Stimulated activated naive CD8-positive, alpha-beta T cell treated with anti-CD3 and anti-CD28 coated beads, Interleukin-15, Interleukin-2, amounts not matched to agents 100 ng/mL and 50 ng/mL, for 24 hours (primary cell): ENCODE measurements around the gene AFF3.

Experiments
- H3K27ac Mint-ChIP-seq: one replicate; pipeline ENCODE4 v1.8.0; 2021; ENCODE audit warnings: mild to moderate bottlenecking, mixed read lengths
- H3K27me3 Mint-ChIP-seq: one replicate; pipeline ENCODE4 v1.8.0; 2021; ENCODE audit warnings: mixed read lengths
- H3K36me3 Mint-ChIP-seq: one replicate; pipeline ENCODE4 v1.8.0; 2021; ENCODE audit warnings: low read depth, mixed read lengths
- H3K4me1 Mint-ChIP-seq: one replicate; pipeline ENCODE4 v1.8.0; 2021; ENCODE audit warnings: low read depth, mixed read lengths
- H3K4me3 Mint-ChIP-seq: one replicate; pipeline ENCODE4 v1.8.0; 2021; ENCODE audit warnings: mild to moderate bottlenecking, mixed read lengths
- H3K9me3 Mint-ChIP-seq: one replicate; pipeline ENCODE4 v1.8.0; 2021; ENCODE audit warnings: mixed read lengths

Gene AFF3

DNA sequence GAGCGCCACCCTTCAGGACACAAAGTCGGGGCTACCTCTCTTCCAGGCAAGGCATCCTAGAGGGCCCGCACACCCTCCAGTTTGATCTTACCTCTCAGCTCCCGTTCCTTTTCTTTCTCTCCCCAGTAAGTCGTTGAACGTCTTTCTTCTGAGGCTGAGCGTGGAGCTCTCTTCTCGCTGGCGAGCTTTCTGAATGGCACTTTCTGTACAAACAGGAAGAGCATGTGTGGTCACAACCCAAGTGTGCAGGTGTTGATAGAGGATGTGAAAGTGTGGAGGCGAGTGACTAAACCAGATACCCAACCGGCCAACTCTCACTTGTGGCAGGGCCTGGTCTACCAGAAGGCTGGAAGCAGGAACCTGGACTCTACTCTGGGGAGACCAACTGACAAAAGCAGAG, at the start of gene AFF3:
AFF3 (minus strand) TSS at position 198 of the 400 bp plus-strand sequence. CDS start 38,136 bp downstream, outside the sequence.
- Mint-ChIP-seq H3K36me3 (peaks cover 3% of the 10 kb centered on the region), H3K9me3 (peaks cover 13% of the 10 kb centered on the region), H3K27me3 (peaks cover 7% of the 10 kb centered on the region), H3K4me3 (peak within 1 kb of the TSS; percentile 87), H3K4me1 (peaks cover 70% of the 10 kb centered on the region), H3K27ac (peak within 1 kb of the TSS; percentile 88)

DNA sequence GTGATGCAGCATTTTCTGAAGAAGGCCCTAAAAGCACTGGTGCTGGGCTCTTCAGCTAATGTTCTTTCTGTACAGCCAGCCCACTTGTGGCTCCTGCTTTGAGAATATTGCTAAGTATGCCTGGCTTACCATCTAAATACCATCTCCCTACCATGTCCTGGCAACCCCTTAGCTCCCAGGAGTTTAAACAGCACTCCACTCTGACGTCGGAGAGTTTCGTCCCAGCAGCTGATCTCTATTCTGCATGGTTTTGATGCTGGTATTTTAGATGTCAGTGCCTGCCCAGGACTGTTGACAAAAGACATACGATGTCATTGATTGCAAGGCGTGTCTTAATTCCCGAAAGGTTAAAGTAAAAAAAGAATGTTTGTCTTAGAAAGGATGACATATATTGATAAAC, 47.0 kb upstream of the AFF3 start:
- Mint-ChIP-seq H3K9me3 (no peaks in the 10 kb centered on the region), H3K36me3 (no peaks in the 10 kb centered on the region), H3K27ac (no peak overlapping the region), H3K27me3 (no peaks in the 10 kb centered on the region), H3K4me3 (no peak overlapping the region), H3K4me1 (no peaks in the 10 kb centered on the region)

- H3K4me3 Mint-ChIP-seq: no peak overlapping the region
- H3K9me3 Mint-ChIP-seq: no peaks in the 10 kb centered on the region
- no peaks in the 10 kb centered on the region for H3K36me3 Mint-ChIP-seq
- H3K27me3 Mint-ChIP-seq: no peaks in the 10 kb centered on the region
- H3K27ac Mint-ChIP-seq: no peak overlapping the region
- H3K4me1 Mint-ChIP-seq: no peaks in the 10 kb centered on the region
Measured at GRCh38 chr2:100188326-100188725, 45.9 kb upstream of the AFF3 start.

- Mint-ChIP-seq H3K4me1 (no peaks in the 10 kb centered on the region), H3K36me3 (no peaks in the 10 kb centered on the region), H3K4me3 (no peak overlapping the region), H3K27me3 (no peaks in the 10 kb centered on the region), H3K27ac (no peak overlapping the region), H3K9me3 (no peaks in the 10 kb centered on the region)
Measured at GRCh38 chr2:100186126-100186525, 43.7 kb upstream of the AFF3 start.

GRCh38 chr2:100185516-100185915, 43.1 kb upstream of the AFF3 start:
- Mint-ChIP-seq H3K36me3 (no peaks in the 10 kb centered on the region), H3K4me3 (no peak overlapping the region), H3K4me1 (no peaks in the 10 kb centered on the region), H3K27ac (no peak overlapping the region), H3K9me3 (no peaks in the 10 kb centered on the region), H3K27me3 (no peaks in the 10 kb centered on the region)

DNA sequence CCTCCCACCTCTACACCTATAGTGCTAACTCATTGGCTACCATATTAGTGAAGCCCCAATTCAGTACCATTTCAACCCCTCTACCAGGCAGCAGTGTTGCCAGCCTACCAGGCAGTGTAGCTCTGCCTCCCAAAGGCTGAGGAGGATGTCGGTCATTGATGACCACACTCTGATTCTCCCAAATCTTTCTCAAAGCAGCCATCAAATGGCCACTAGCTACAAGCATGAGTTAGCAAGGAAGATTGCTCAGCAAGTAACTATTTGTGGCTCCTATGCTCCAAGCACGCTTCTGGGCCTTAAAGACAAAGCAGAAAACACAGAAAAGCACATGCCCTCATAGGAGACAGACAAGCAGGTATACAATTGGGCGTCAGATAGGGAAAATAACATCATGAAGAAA, 42.7 kb upstream of the AFF3 start:
- H3K4me1 Mint-ChIP-seq: no peaks in the 10 kb centered on the region
- no peaks in the 10 kb centered on the region for H3K36me3 Mint-ChIP-seq
- no peak overlapping the region for H3K4me3 Mint-ChIP-seq
- H3K9me3 Mint-ChIP-seq: no peaks in the 10 kb centered on the region
- H3K27ac Mint-ChIP-seq: no peak overlapping the region
- H3K27me3 Mint-ChIP-seq: no peaks in the 10 kb centered on the region

DNA sequence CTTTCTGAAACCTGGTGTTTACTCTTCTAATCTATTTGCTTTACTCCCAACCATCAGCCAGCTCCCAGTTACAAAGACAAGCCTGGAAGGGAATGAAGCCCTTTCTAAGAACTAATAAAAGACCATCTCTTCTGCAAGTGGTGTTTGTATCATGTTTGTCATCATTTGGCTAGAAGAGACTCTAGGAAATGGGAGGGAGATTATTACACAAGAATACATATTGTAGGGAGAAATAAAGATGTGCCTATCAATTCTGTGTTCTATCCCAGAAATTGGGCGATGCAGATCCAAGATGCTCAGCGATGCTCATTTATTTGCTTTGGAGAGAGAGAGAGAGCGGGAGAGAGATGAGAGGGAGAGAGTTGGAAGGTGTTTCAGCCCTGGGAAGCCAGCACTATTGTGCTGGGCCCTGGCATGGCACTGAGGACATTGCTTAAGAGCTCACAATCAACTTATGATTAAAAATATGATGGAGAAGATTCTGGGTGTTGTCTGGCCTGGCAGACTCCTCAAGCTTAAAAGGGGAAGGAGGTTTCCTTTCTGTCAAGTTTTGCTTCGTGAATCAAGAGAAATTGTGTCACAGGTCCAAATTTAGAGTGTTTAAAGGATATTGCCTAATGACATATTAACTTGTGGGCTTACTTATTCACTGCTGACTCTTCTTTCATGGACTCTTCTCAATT, 41.8 kb upstream of the AFF3 start:
- Mint-ChIP-seq H3K9me3 (no peaks in the 10 kb centered on the region), H3K36me3 (no peaks in the 10 kb centered on the region), H3K4me1 (no peaks in the 10 kb centered on the region), H3K27me3 (no peaks in the 10 kb centered on the region), H3K27ac (no peak overlapping the region), H3K4me3 (no peak overlapping the region)

DNA sequence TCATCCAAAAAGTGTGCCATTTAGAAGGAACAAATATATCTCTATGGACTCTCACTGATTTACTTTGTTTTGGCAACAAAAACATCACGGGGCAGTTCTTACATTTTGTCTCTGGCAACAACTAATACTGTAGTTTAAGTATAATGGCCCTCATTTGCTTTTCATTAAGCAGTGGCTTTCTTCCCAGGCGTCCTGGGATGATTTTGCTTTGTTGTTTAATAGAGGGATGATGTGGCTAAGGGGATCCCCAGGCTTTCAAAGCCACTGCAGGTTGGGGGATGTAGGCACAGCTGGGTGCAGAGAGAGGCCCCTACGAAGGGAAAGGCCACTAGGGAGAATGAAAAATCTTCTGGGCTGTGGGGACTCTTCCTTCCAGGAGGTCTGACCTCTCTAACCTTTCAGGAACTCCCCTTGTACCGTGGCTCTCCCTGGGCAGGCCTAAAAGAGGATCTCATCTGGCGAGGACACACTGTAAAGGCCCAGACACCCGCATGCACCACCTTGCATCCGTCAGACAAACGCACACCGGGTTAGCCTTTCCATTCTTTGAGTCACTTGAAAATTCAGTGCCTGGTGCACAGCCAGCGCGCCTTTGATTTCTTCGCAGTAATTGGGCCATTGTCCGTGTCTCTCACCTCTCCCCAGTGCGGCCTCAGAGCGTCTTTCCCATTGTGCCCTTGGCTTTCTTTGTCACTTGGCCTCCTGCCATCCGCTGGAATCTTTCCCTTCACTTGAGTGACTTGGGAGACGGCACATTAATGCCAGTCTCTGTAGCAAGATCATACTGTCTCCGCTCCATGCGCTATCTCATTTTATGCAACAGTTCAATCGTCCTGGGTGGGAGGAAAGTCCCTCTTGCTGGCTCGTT, 40.3 kb upstream of the AFF3 start:
- Mint-ChIP-seq H3K36me3 (no peaks in the 10 kb centered on the region), H3K4me3 (no peak overlapping the region), H3K27me3 (no peaks in the 10 kb centered on the region), H3K9me3 (peaks cover 4% of the 10 kb centered on the region), H3K27ac (no peak overlapping the region), H3K4me1 (no peaks in the 10 kb centered on the region)

- Mint-ChIP-seq H3K36me3 (no peaks in the 10 kb centered on the region), H3K27ac (no peak overlapping the region), H3K4me1 (no peaks in the 10 kb centered on the region), H3K4me3 (no peak overlapping the region), H3K27me3 (no peaks in the 10 kb centered on the region), H3K9me3 (peaks cover 4% of the 10 kb centered on the region)
Measured at GRCh38 chr2:100180503-100180902, 38.1 kb upstream of the AFF3 start.

DNA sequence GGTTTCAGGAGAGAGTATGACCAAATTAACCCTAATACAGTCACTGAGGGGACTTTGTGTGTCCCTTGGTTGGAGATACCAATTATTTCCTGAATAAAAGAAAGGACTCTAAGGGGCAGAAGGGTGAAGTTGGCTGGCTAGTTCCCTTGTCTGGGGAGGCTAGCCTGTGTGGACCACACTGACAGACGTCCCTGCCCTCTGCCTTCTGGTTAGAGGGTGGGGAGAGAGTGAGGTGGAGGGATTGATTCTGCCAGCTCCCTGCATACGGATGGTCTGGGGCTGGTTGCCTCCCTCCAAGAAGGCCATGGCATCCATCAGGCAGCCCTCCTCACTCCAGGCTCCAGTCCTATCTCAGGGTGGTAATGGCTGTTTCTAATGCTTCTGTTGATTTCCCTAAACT, 37.4 kb upstream of the AFF3 start:
- Mint-ChIP-seq H3K4me1 (no peaks in the 10 kb centered on the region), H3K9me3 (peaks cover 4% of the 10 kb centered on the region), H3K27ac (no peak overlapping the region), H3K27me3 (no peaks in the 10 kb centered on the region), H3K4me3 (no peak overlapping the region), H3K36me3 (no peaks in the 10 kb centered on the region)

- no peaks in the 10 kb centered on the region for H3K36me3 Mint-ChIP-seq
- no peaks in the 10 kb centered on the region for H3K27me3 Mint-ChIP-seq
- no peak overlapping the region for H3K4me3 Mint-ChIP-seq
- H3K27ac Mint-ChIP-seq: no peak overlapping the region
- peaks cover 4% of the 10 kb centered on the region for H3K9me3 Mint-ChIP-seq
- H3K4me1 Mint-ChIP-seq: no peaks in the 10 kb centered on the region
Measured at GRCh38 chr2:100178864-100179263, 36.5 kb upstream of the AFF3 start.

GRCh38 chr2:100178085-100178788, 35.8 kb upstream of the AFF3 start:
- H3K36me3 Mint-ChIP-seq: no peaks in the 10 kb centered on the region
- no peaks in the 10 kb centered on the region for H3K4me1 Mint-ChIP-seq
- no peak overlapping the region for H3K27ac Mint-ChIP-seq
- H3K9me3 Mint-ChIP-seq: peaks cover 4% of the 10 kb centered on the region
- H3K27me3 Mint-ChIP-seq: no peaks in the 10 kb centered on the region
- H3K4me3 Mint-ChIP-seq: no peak overlapping the region

- Mint-ChIP-seq H3K4me1 (no peaks in the 10 kb centered on the region), H3K27me3 (no peaks in the 10 kb centered on the region), H3K9me3 (peaks cover 4% of the 10 kb centered on the region), H3K4me3 (no peak overlapping the region), H3K36me3 (no peaks in the 10 kb centered on the region), H3K27ac (no peak overlapping the region)
Measured at GRCh38 chr2:100176925-100177324, 34.5 kb upstream of the AFF3 start.

GRCh38 chr2:100174026-100174431, 31.6 kb upstream of the AFF3 start:
- Mint-ChIP-seq H3K4me1 (no peaks in the 10 kb centered on the region), H3K4me3 (no peak overlapping the region), H3K27ac (no peak overlapping the region), H3K36me3 (no peaks in the 10 kb centered on the region), H3K9me3 (peaks cover 4% of the 10 kb centered on the region), H3K27me3 (no peaks in the 10 kb centered on the region)

GRCh38 chr2:100166701-100167100, 24.3 kb upstream of the AFF3 start:
- Mint-ChIP-seq H3K4me1 (no peaks in the 10 kb centered on the region), H3K4me3 (no peak overlapping the region), H3K36me3 (peaks cover 8% of the 10 kb centered on the region), H3K9me3 (peaks cover 9% of the 10 kb centered on the region), H3K27me3 (no peaks in the 10 kb centered on the region), H3K27ac (no peak overlapping the region)
